Aorta (tissue), 5 donors: Measurements from ENCODE around the gene SAXO1. TPM values are rescaled to one million over a fixed set of nuclear protein-coding genes. Genes with fewer than 3 reads are reported as not detected.
"Not testable (repeated sequence)": the region's sequence is repeated elsewhere in the genome, so short reads cannot be mapped to it uniquely, and the experiment has no call there.

Experiments
- ATAC-seq: fragments of 200-7000 bp; cut with Tn5 transposase; one replicate; pipeline ENCODE4 v1.9.1; 2022; ENCODE audit warnings: moderate library complexity; ENCODE audit not compliant: low FRiP score
- DNase-seq, 2 donors: peaks; one replicate each; pipeline ENCODE4 v3.0.0-alpha.2; 2020
- H3K27ac ChIP-seq, 2 donors: one replicate each; pipeline ENCODE4 v1.5.1; 2013; ENCODE audit warnings: low read length in 2 of 2, mild to moderate bottlenecking in 2 of 2, moderate library complexity in 2 of 2, control low read depth in 1 of 2, inconsistent platforms in 1 of 2, low read depth in 1 of 2
- H3K27me3 ChIP-seq, 2 donors: one replicate each; pipeline ENCODE4 v1.6.1; 2013; ENCODE audit warnings: control low read depth in 1 of 2, low read length in 1 of 2, mild to moderate bottlenecking in 1 of 2, moderate library complexity in 1 of 2; ENCODE audit not compliant: insufficient read depth in 2 of 2, control insufficient read depth in 1 of 2
- H3K36me3 ChIP-seq, 2 donors: one replicate each; pipeline ENCODE4 v1.6.1; 2013; ENCODE audit warnings: control low read depth in 1 of 2, low read length in 1 of 2, mild to moderate bottlenecking in 1 of 2; ENCODE audit not compliant: insufficient read depth in 2 of 2, control insufficient read depth in 1 of 2
- H3K4me1 ChIP-seq, 2 donors: one replicate each; pipeline ENCODE4 v1.6.1; 2013; ENCODE audit warnings: low read length in 2 of 2, control low read depth in 1 of 2, mild to moderate bottlenecking in 1 of 2, moderate library complexity in 1 of 2; ENCODE audit not compliant: insufficient read depth in 2 of 2, control insufficient read depth in 1 of 2
- H3K4me3 ChIP-seq, 2 donors: one replicate each; pipeline ENCODE4 v1.5.1; 2013; ENCODE audit warnings: low read length in 2 of 2, control low read depth in 1 of 2, mild to moderate bottlenecking in 1 of 2
- H3K9me3 ChIP-seq: one replicate; pipeline ENCODE4 v1.6.1; 2013; ENCODE audit warnings: mild to moderate bottlenecking, low read length; ENCODE audit not compliant: control insufficient read depth
- WGBS, 2 donors: extraction: QIAGEN DNeasy Blood & Tissue Kit; methylation state at CpG; one replicate each; pipeline ENCODE4 v1.1.7; 2013; 5-methylcytosine and 5-hydroxymethylcytosine counted together
- intact Hi-C, 2 donors: fragments of 100-400 bp; cut with DNase I; formaldehyde crosslinking; loops; one replicate each; pipeline versions ENCODE4 v1.14.2 to v1.15.0; 2022
- polyA plus RNA-seq, 2 donors: library from polyadenylated mRNA; stranded (reverse); fragments of 200-250 nt; gene quantifications; one replicate each; pipeline ENCODE4 v1.2.3, GENCODE V29; 2013
- total RNA-seq, 2 donors: library from RNA; stranded (reverse); fragmentation: NEBNext Ultra II Directional; extraction: Animal tissue kit (Norgen Biotek cat#: 25700); gene quantifications; one replicate each; pipeline ENCODE4 v1.2.1, GENCODE V29; 2021
- donor health status: healthy with polysubstance abuse.
- donor health status: Bipolar disorder and iron deficiency.
- donor health status: DM: no; HTN: no; CAD: no.
- donor health status: DM: no; HTN: no; CAD: no.
- donor health status: DM: yes; HTN: yes; CAD: no.

The SAXO1 gene
- total and polyA plus RNA-seq, 4 donors: 0.24 to 0.29 TPM; not detected in 2

DNA sequence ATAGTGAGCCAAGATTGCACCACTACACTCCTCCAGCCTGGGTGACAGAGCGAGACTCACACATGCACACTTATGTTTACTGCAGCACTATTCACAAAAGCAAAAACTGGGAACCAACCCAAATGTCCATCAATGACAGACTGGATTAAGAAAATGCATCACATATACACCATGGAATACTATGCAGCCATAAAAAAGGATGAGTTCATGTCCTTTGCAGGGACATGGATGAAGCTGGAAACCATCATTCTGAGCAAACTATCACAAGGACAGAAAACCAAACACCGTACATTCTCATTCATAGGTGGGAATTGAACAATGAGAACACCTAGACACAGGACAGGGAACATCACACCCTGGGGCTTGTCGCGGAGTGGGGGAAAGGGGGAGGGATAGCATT is 41.8 kb downstream of the SAXO1 start:
- H3K9me3 ChIP-seq, intact Hi-C loops, ATAC-seq, DNase-seq, H3K27ac ChIP-seq, H3K4me3 ChIP-seq, H3K27me3 ChIP-seq, H3K36me3 ChIP-seq, H3K4me1 ChIP-seq: not testable (repeated sequence)
- 97 to 98% methylated on average over 4 of the region's 4 CpGs for WGBS, 2 donors

DNA sequence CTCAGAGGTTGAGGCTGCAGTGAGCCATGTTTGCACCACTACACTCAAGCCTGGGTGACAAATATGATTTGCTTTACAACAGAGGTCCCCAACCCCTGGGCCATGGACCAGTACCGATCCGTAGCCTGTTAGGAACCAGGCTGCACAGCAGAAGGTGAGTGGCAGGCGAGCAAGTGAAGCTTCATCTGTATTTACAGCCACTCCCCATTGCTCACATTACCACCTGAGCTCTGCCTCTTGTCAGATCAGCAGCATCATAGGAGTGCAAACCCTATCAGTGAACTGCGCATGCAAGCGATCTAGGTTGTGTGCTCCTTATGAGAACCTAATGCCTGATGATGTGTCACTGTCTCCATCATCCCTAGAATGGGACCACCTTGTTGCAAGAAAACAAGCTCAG is 42.5 kb downstream of the SAXO1 start:
- H3K27ac ChIP-seq: no peak overlapping the region
- H3K36me3 ChIP-seq: no peaks in the 10 kb centered on the region
- intact Hi-C loops: no loop called here
- no peak for DNase-seq
- ATAC-seq: no peak
- no peaks in the 10 kb centered on the region for H3K27me3 ChIP-seq
- H3K4me1 ChIP-seq: no peaks in the 10 kb centered on the region
- H3K4me3 ChIP-seq: no peak overlapping the region
- WGBS, 2 donors: 88 to 98% methylated on average over 5 of the region's 5 CpGs
- H3K9me3 ChIP-seq: no peaks in the 10 kb centered on the region

DNA sequence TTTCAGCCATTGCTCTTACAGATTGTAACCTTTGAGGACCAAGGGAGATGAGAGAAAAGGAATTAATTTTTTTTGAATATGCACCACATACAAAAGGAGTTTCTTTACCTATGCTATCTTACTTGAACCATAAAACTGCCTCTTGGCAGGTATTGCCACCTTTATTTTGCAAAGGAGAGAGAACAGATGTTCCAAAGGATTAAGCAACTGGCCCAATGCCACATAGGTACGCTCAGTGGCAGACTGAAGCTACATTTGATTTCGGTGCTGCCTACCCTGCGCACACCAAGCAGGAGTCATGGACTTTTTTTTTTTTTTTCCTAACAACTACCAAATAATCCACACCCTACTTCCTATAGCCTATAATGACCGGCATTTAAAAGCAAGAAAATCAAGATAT is 43.1 kb downstream of the SAXO1 start:
- no peaks in the 10 kb centered on the region for H3K27me3 ChIP-seq
- no peak overlapping the region for H3K4me3 ChIP-seq
- no peaks in the 10 kb centered on the region for H3K4me1 ChIP-seq
- intact Hi-C loops: no loop called here
- no peaks in the 10 kb centered on the region for H3K36me3 ChIP-seq
- WGBS, 2 donors: 95 to 98% methylated on average over 4 of the region's 4 CpGs
- no peaks in the 10 kb centered on the region for H3K9me3 ChIP-seq
- H3K27ac ChIP-seq: no peak overlapping the region
- DNase-seq: no peak
- no peak for ATAC-seq

DNA sequence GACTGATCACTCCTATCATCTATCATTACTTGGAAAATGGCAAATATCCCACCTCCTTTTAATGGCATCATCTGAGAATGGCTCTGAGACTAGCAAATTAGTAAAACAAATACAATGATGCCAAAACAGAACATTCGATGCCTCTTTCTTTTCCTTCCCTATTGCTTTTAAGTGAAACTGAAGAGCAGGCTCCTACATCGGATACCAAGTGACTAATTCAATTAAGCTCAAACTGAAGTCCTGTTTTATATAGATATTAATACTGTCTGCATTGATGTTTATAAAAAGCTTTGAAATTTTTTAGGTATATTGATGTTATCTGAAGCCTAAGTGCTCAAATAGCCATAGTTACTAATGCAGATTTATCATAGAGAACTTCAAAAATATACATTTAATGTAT is 43.9 kb downstream of the SAXO1 start:
- H3K27ac ChIP-seq: no peak overlapping the region
- ATAC-seq: no peak
- H3K27me3 ChIP-seq: no peaks in the 10 kb centered on the region
- no peaks in the 10 kb centered on the region for H3K36me3 ChIP-seq
- no peaks in the 10 kb centered on the region for H3K9me3 ChIP-seq
- H3K4me3 ChIP-seq: no peak overlapping the region
- no peaks in the 10 kb centered on the region for H3K4me1 ChIP-seq
- no peak for DNase-seq
- intact Hi-C loops: no loop called here
- WGBS, 2 donors: 77 to 83% methylated on average over 2 of the region's 2 CpGs

DNA sequence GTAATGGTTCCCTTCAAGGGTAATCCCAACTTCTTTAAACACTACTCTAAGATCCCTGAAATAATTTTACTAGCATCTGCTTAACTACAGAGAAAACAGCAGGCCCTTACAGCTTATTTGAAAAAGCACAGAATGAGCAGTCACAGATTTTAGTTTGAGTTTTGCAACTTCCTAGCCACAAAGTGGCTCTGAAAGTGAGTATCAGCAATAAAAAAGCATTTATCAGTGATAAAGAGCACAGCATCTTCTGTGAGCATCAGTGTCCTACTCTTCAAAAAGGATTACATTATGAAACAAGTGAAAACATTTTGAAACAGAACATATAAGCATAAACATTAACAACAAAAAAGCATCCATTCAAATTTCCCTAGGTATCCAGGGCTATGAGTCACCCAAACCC is 45.0 kb downstream of the SAXO1 start:
- H3K36me3 ChIP-seq: no peaks in the 10 kb centered on the region
- H3K9me3 ChIP-seq: no peaks in the 10 kb centered on the region
- no peaks in the 10 kb centered on the region for H3K27me3 ChIP-seq
- intact Hi-C loops: no loop called here
- no peaks in the 10 kb centered on the region for H3K4me1 ChIP-seq
- H3K27ac ChIP-seq: no peak overlapping the region
- DNase-seq (no peak), ATAC-seq (no peak)
- H3K4me3 ChIP-seq: no peak overlapping the region

DNA sequence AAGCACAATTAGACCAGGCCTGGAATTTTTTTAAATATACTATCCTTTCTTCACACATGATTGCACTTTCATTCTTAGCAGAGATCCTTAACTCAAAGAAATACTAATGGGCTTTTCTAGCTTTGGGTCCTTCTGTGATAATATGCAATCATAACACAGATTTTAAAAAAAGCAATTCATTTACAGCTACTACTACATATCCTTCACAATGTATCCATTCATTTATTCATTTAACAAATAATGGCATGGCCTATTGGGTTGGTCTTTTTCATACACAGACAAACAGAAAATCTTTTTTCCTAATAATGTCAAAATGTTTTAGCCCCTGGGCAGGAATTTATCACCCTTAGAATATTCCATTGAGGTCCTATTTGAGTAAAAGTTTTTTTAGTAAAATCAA is 47.0 kb downstream of the SAXO1 start:
- H3K27ac ChIP-seq: no peak overlapping the region
- H3K9me3 ChIP-seq: no peaks in the 10 kb centered on the region
- ATAC-seq (no peak), DNase-seq (no peak)
- no peaks in the 10 kb centered on the region for H3K27me3 ChIP-seq
- H3K36me3 ChIP-seq: no peaks in the 10 kb centered on the region
- intact Hi-C loops: no loop called here
- H3K4me3 ChIP-seq: no peak overlapping the region
- peaks cover 0 to 3% of the 10 kb centered on the region in 2 donors for H3K4me1 ChIP-seq

DNA sequence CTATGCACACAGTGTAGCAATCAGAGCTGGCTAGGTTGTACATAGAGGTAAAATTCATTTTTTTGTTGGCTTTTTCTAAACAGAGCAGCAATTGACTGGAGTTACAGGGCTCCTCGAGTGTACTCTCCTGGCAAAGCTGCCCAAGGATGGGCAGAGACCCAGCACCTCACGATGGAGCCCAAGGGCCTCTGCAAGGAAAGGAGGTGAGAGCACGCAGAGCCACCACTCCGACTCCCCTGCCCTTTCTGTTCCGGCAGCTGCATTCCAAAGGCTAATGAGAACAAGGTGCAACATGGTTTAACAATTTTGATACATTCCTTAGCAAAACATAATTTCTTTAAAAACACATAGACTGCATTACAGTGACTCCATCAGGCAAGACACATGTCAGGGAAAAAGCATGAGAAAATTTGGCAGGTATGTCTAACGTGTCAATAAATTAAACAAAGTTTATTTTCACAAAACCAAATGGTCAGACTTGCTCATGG is 47.5 kb downstream of the SAXO1 start:
- intact Hi-C loops: no loop called here
- Histone ChIP-seq H3K36me3 (no peaks in the 10 kb centered on the region), H3K9me3 (no peaks in the 10 kb centered on the region), H3K4me1 (peaks cover 0 to 3% of the 10 kb centered on the region in 2 donors), H3K27ac (no peak overlapping the region), H3K4me3 (no peak overlapping the region), H3K27me3 (no peaks in the 10 kb centered on the region)
- 32% methylated on average over 6 of the region's 6 CpGs for WGBS, 2 donors
- ATAC-seq (no peak), DNase-seq (no peak)

DNA sequence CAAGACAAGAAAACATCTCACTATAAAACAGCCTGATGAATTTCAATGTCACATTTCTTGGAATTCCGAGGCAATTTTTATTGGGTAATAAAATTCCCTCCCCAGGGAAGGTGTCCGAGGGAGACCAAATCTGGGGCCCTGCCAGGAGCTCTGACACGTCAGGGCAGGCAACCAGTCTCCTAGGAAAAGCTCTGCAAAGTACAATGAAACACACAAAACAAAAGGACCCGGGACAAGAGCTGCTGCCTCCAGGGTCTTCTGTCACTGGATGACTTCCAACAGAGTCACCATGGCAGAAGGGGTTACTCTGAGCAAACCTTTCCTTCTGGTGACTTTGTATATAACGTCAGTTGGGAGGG is 50.8 kb downstream of the SAXO1 start:
- intact Hi-C loops: no loop called here
- H3K27ac ChIP-seq: no peak overlapping the region
- no peaks in the 10 kb centered on the region for H3K9me3 ChIP-seq
- H3K4me3 ChIP-seq: no peak overlapping the region
- no peaks in the 10 kb centered on the region for H3K36me3 ChIP-seq
- peaks cover 0 to 11% of the 10 kb centered on the region in 2 donors for H3K4me1 ChIP-seq
- 34 to 38% methylated on average over 5 of the region's 5 CpGs for WGBS, 2 donors
- H3K27me3 ChIP-seq: no peaks in the 10 kb centered on the region
- DNase-seq: peak; percentile 60 to 84
- ATAC-seq: no peak

DNA sequence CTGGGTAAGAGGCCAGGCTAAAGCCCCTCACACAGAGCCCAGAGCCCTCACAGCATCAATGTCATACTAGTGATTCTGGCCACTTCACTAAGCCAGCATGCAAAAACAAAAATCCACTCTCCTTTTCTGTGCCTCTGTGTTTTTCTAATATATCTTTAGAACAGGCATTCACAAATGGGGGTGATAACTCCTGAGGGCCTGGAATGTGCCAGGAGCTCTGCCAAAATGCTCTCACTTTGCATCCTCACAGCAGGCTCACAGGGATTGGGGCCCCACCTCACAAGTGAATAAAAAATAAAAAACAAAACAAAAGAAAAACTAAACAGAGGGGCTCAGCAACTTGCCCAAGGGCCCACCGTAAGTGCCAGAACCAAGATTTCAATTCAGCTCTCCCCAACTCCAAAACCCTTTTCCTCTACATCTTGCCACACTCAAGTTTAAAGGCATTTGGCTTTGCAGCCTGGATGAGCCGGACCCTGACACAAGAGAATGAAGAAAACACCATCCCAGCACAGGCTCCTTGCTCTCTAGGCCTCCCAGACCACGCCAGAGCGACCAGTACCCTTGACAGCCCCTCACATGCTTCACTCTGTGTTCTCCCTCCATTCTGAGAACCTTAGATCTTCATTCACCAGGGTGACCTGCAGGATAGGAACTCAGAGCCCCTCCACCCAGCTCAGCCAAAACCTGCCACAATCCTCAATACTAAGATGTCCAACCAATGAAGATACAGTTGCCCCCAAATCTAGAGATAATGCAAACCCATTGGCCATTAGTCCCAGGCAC is 51.3 kb downstream of the SAXO1 start:
- ATAC-seq (no peak), DNase-seq (no peak)
- H3K4me3 ChIP-seq: no peak overlapping the region
- no peak overlapping the region for H3K27ac ChIP-seq
- intact Hi-C loops: no loop called here
- H3K36me3 ChIP-seq: no peaks in the 10 kb centered on the region
- peaks cover 0 to 11% of the 10 kb centered on the region in 2 donors for H3K4me1 ChIP-seq
- 88 to 96% methylated on average over 4 of the region's 4 CpGs for WGBS, 2 donors
- H3K9me3 ChIP-seq: no peaks in the 10 kb centered on the region
- H3K27me3 ChIP-seq: no peaks in the 10 kb centered on the region
